HG02623 (cell line): ENCODE measurements around the gene SNPH.
"Not testable (repeated sequence)": the region's sequence is repeated elsewhere in the genome, so short reads cannot be mapped to it uniquely, and the experiment has no call there.

Source experiments
- ATAC-seq: cut with Tn5 transposase; IDR thresholded peaks from one replicate; pipeline ENCODE4 v1.9.1; 2021; ENCODE audit warnings: moderate library complexity; ENCODE audit not compliant: unreplicated experiment

SNPH gene

GRCh38 chr20:1266167-1266973 is at the start of gene SNPH:
Gene SNPH (plus strand): TSS chr20:1266294. CDS start chr20:1296240, 29,946 bp downstream.
- ATAC-seq = no peak

- ATAC-seq = not testable (repeated sequence)
Observed at GRCh38 chr20:1216527-1217427, 49.3 kb upstream of the SNPH start.

GRCh38 chr20:1222750-1223149 is 43.3 kb upstream of the SNPH start:
- not testable (repeated sequence) for ATAC-seq

GRCh38 chr20:1224205-1224890 is 41.7 kb upstream of the SNPH start:
- no peak for ATAC-seq

- no peak for ATAC-seq
Observed at GRCh38 chr20:1225263-1225782, 40.8 kb upstream of the SNPH start.

GRCh38 chr20:1225783-1226654 is 40.1 kb upstream of the SNPH start, which contains the start of gene RAD21L1:
Gene RAD21L1 (plus strand): TSS chr20:1226044. CDS start chr20:1228454, 2,410 bp downstream.
- no peak for ATAC-seq

- no peak for ATAC-seq
Observed at GRCh38 chr20:1229541-1229940, 36.6 kb upstream of the SNPH start.

GRCh38 chr20:1232286-1233111 is 33.6 kb upstream of the SNPH start:
- no peak for ATAC-seq

GRCh38 chr20:1240549-1240948 is 25.5 kb upstream of the SNPH start:
- ATAC-seq = no peak

- ATAC-seq = no peak
Observed at GRCh38 chr20:1241456-1241855, 24.6 kb upstream of the SNPH start.

- no peak for ATAC-seq
Observed at GRCh38 chr20:1242099-1242498, 24.0 kb upstream of the SNPH start.

- ATAC-seq = no peak
Observed at GRCh38 chr20:1242530-1242929, 23.6 kb upstream of the SNPH start.

- no peak for ATAC-seq
Observed at GRCh38 chr20:1245578-1245977, 20.5 kb upstream of the SNPH start.

- no peak for ATAC-seq
Observed at GRCh38 chr20:1247689-1248088, 18.4 kb upstream of the SNPH start.

GRCh38 chr20:1250282-1250681 is 15.8 kb upstream of the SNPH start:
- not testable (repeated sequence) for ATAC-seq

GRCh38 chr20:1252416-1252815 is 13.7 kb upstream of the SNPH start:
- ATAC-seq = no peak

GRCh38 chr20:1254254-1254653 is 11.8 kb upstream of the SNPH start:
- ATAC-seq = no peak

- no peak for ATAC-seq
Observed at GRCh38 chr20:1255675-1256074, 10.4 kb upstream of the SNPH start.

- ATAC-seq = no peak
Observed at GRCh38 chr20:1263853-1264252, 2.2 kb upstream of the SNPH start.
